Endothelial cell (in vitro differentiated cells): ENCODE measurements around the gene GNA14. TPM values are rescaled to one million over a fixed set of nuclear protein-coding genes. Genes with fewer than 3 reads are reported as not detected.

Experiments used
- DNase-seq: peaks from one replicate; pipeline ENCODE4 v3.0.0; 2021; ENCODE audit warnings: low spot score
- H3K27ac Mint-ChIP-seq: one replicate; pipeline ENCODE4 v1.8.0; 2021; ENCODE audit warnings: mixed read lengths, inconsistent platforms; ENCODE audit not compliant: unreplicated experiment
- H3K27me3 Mint-ChIP-seq: one replicate; pipeline ENCODE4 v1.8.0; 2021; ENCODE audit warnings: mild to moderate bottlenecking, moderate library complexity, mixed read lengths, inconsistent platforms; ENCODE audit not compliant: unreplicated experiment
- H3K36me3 Mint-ChIP-seq: one replicate; pipeline ENCODE4 v1.8.0; 2021; ENCODE audit warnings: mild to moderate bottlenecking, low read depth, mixed read lengths, inconsistent platforms; ENCODE audit not compliant: unreplicated experiment
- H3K4me1 Mint-ChIP-seq: one replicate; pipeline ENCODE4 v1.8.0; 2021; ENCODE audit warnings: mild to moderate bottlenecking, mixed read lengths, inconsistent platforms; ENCODE audit not compliant: unreplicated experiment
- H3K4me3 Mint-ChIP-seq: one replicate; pipeline ENCODE4 v1.8.0; 2021; ENCODE audit warnings: mild to moderate bottlenecking, mixed read lengths, inconsistent platforms; ENCODE audit not compliant: unreplicated experiment
- H3K9me3 Mint-ChIP-seq: one replicate; pipeline ENCODE4 v1.8.0; 2021; ENCODE audit warnings: mixed read lengths, inconsistent platforms; ENCODE audit not compliant: unreplicated experiment
- CTCF ChIP-seq: fragments of 200-600 bp; sonication (generic); IDR thresholded peaks from one replicate; pipeline ENCODE4 v1.5.0; 2021; ENCODE audit warnings: antibody characterized with exemption; ENCODE audit not compliant: unreplicated experiment
- total RNA-seq: library from RNA; stranded (reverse); fragmentation: NEBNext Ultra II Directional; extraction: Animal tissue kit (Norgen Biotek cat#: 25700); gene quantifications from one replicate; pipeline ENCODE4 v1.2.1, GENCODE V29; 2021; ENCODE audit not compliant: unreplicated experiment

Gene GNA14
- total RNA-seq, 1 donor from 2014 or later: 10.6 TPM

GRCh38 chr9:77673941-77674791 is 26.0 kb upstream of the GNA14 start:
- no peak for TF ChIP-seq CTCF
- Mint-ChIP-seq H3K4me1 (no peaks in the 10 kb centered on the region), H3K27me3 (peaks cover 4% of the 10 kb centered on the region), H3K4me3 (no peak overlapping the region), H3K27ac (no peak overlapping the region), H3K36me3 (no peaks in the 10 kb centered on the region), H3K9me3 (no peaks in the 10 kb centered on the region)
- DNase-seq: no peak

GRCh38 chr9:77672183-77672582 is 24.1 kb upstream of the GNA14 start:
- H3K27me3 Mint-ChIP-seq: peaks cover 4% of the 10 kb centered on the region
- no peaks in the 10 kb centered on the region for H3K36me3 Mint-ChIP-seq
- DNase-seq: no peak
- H3K27ac Mint-ChIP-seq: no peak overlapping the region
- no peak for TF ChIP-seq CTCF
- no peak overlapping the region for H3K4me3 Mint-ChIP-seq
- no peaks in the 10 kb centered on the region for H3K9me3 Mint-ChIP-seq
- H3K4me1 Mint-ChIP-seq: no peaks in the 10 kb centered on the region

DNA sequence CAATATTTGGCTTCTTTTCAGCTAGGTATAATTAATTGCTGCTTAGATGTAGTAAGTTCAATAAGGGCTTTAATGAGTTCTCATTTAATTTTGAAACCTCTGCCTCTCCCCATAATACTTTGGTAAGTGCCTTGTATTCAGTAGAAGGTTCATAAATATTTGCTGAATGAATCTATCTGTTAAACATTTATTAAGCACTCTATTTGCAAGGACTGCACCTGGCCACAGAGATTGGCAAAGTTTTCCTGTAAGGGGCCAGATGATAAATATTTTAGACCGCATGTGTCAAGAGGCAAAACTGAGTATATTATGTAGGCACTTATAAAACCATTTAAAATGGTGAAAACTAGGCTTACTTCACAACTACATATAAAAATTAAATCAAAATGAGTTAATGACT is 19.0 kb upstream of the GNA14 start:
- no peaks in the 10 kb centered on the region for H3K4me1 Mint-ChIP-seq
- H3K4me3 Mint-ChIP-seq: no peak overlapping the region
- H3K9me3 Mint-ChIP-seq: no peaks in the 10 kb centered on the region
- no peak overlapping the region for H3K27ac Mint-ChIP-seq
- DNase-seq: no peak
- peaks cover 3% of the 10 kb centered on the region for H3K27me3 Mint-ChIP-seq
- no peaks in the 10 kb centered on the region for H3K36me3 Mint-ChIP-seq
- TF ChIP-seq CTCF: no peak

GRCh38 chr9:77663754-77664153 is 15.6 kb upstream of the GNA14 start:
- TF ChIP-seq CTCF: no peak
- H3K27ac Mint-ChIP-seq: no peak overlapping the region
- H3K4me1 Mint-ChIP-seq: peaks cover 16% of the 10 kb centered on the region
- H3K36me3 Mint-ChIP-seq: no peaks in the 10 kb centered on the region
- H3K27me3 Mint-ChIP-seq: no peaks in the 10 kb centered on the region
- no peak for DNase-seq
- H3K4me3 Mint-ChIP-seq: no peak overlapping the region
- H3K9me3 Mint-ChIP-seq: no peaks in the 10 kb centered on the region

GRCh38 chr9:77661566-77662085 is 13.5 kb upstream of the GNA14 start:
- TF ChIP-seq CTCF: no peak
- H3K4me3 Mint-ChIP-seq: no peak overlapping the region
- H3K27me3 Mint-ChIP-seq: no peaks in the 10 kb centered on the region
- H3K9me3 Mint-ChIP-seq: no peaks in the 10 kb centered on the region
- no peak overlapping the region for H3K27ac Mint-ChIP-seq
- no peaks in the 10 kb centered on the region for H3K36me3 Mint-ChIP-seq
- peaks cover 16% of the 10 kb centered on the region for H3K4me1 Mint-ChIP-seq
- no peak for DNase-seq
